Measurements from ENCODE around the gene MAN1C1. TPM values are rescaled to one million over a fixed set of nuclear protein-coding genes. Genes with fewer than 3 reads are reported as not detected.

The MAN1C1 gene
- total and polyA plus RNA-seq, 9 of the 15 experiments (the other 6 are each of a cell fraction or from before 2014, with no cell fraction given), result 0.04 to 0.44 (median 0.10) TPM; not detected in 3

- Histone ChIP-seq H3K36me3 (ENCODE audit: control insufficient read depth, insufficient read depth, low read length) (no peaks in the 10 kb centered on the region), H3K4me2 (ENCODE audit: insufficient read depth, low read length) (no peak overlapping the region), H3K27me3 (ENCODE audit: control insufficient read depth in 2 of 2, insufficient read depth in 2 of 2, low read length in 2 of 2) (peaks cover 57 to 65% of the 10 kb centered on the region in 2 experiments), H3K9me1 (ENCODE audit: control insufficient read depth, insufficient read depth, low read length) (no peaks in the 10 kb centered on the region), H3K4me1 (replicated peaks in 1 of 2; ENCODE audit: control insufficient read depth in 2 of 2, insufficient read depth in 2 of 2, low read length in 2 of 2) (peaks cover 0 to 9% of the 10 kb centered on the region in 2 experiments; a peak in 4 of 5 replicates), H4K20me1 (replicated peaks; ENCODE audit: control insufficient read depth, insufficient read depth, low read length) (0 out of 2 replicates have a peak, but pooled peaks cover 8% of the 10 kb centered on the region), H3K9me3 (replicated peaks; ENCODE audit: control insufficient read depth, insufficient read depth, low read depth, low read length) (no peaks in the 10 kb centered on the region), H3K79me2 (ENCODE audit: control insufficient read depth, insufficient read depth, low read length) (no peaks in the 10 kb centered on the region), H3K4me3 (no peak overlapping the region), H3K9ac (ENCODE audit: insufficient read depth in 1 of 2, low read depth in 2 of 2, low read length in 2 of 2) (no peak overlapping the region), H3K27ac (ENCODE audit: extremely low read depth, low read depth, low read length) (no peak overlapping the region), H2AFZ (ENCODE audit: low read depth, low read length) (no peak overlapping the region)
- no TSS peak for BruUV-seq (replicated peaks)
- ATAC-seq (no peak), FAIRE-seq (no peak), DNase-seq (ENCODE audit: extremely low read depth in 1 of 4, low spot score in 3 of 4) (no peak)
- in situ Hi-C loops (cut with MboI) (no loop called here), intact Hi-C loops (cut with micrococcal nuclease) (no loop called here)
- WGBS (ENCODE audit: insufficient coverage, low coverage, missing lambda C conversion rate), result 3% methylated on average over 4 of the region's 4 CpGs
- CTCF ChIA-PET (ENCODE audit: low intra/inter-chr PET ratio), result no interaction called here
- POLR2A ChIA-PET, result no interaction called here
- no peak for TF ChIP-seq MAZ (CRISPR knock-in tag; conservative IDR thresholded peaks at IDR 0.05 in 1 of 2, IDR thresholded peaks at IDR 0.05 in 1 of 2)
- no peak for TF ChIP-seq HDAC1 (IDR thresholded peaks at IDR 0.05)
- TF ChIP-seq, protein P1, sequence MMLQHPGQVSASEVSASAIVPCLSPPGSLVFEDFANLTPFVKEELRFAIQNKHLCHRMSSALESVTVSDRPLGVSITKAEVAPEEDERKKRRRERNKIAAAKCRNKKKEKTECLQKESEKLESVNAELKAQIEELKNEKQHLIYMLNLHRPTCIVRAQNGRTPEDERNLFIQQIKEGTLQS (IDR thresholded peaks at IDR 0.05), result peak; percentile 78
- TF ChIP-seq, protein P1 (CRISPR knock-in tag; conservative IDR thresholded peaks at IDR 0.05), result no peak
- TF ChIP-seq ZNF444 (CRISPR knock-in tag; IDR thresholded peaks at IDR 0.05), result no peak
- peak; percentile 98 for TF ChIP-seq MAFF (IDR thresholded peaks at IDR 0.05; ENCODE audit: low read length)
- TF ChIP-seq MAFG (tag; conservative IDR thresholded peaks at IDR 0.05), result peak; percentile 96
- peak; percentile 98 for TF ChIP-seq ZNF316 (IDR thresholded peaks at IDR 0.05)
- TF ChIP-seq BACH1 (tag; IDR thresholded peaks at IDR 0.05), result peak; percentile 49; the same call in 1 of the 2 replicates
- TF ChIP-seq BCL6 (CRISPR knock-in tag; IDR thresholded peaks at IDR 0.05), result no peak
- no peak for TF ChIP-seq ZNF121 (CRISPR knock-in tag; conservative IDR thresholded peaks at IDR 0.05)
- no peak for TF ChIP-seq ZNF507 (tag; conservative IDR thresholded peaks at IDR 0.05)
- 0 out of 2 replicates have a peak, but pooled peaks have one; percentile 13 for TF ChIP-seq BCOR (IDR thresholded peaks at IDR 0.05)
- TF ChIP-seq, protein P2, sequence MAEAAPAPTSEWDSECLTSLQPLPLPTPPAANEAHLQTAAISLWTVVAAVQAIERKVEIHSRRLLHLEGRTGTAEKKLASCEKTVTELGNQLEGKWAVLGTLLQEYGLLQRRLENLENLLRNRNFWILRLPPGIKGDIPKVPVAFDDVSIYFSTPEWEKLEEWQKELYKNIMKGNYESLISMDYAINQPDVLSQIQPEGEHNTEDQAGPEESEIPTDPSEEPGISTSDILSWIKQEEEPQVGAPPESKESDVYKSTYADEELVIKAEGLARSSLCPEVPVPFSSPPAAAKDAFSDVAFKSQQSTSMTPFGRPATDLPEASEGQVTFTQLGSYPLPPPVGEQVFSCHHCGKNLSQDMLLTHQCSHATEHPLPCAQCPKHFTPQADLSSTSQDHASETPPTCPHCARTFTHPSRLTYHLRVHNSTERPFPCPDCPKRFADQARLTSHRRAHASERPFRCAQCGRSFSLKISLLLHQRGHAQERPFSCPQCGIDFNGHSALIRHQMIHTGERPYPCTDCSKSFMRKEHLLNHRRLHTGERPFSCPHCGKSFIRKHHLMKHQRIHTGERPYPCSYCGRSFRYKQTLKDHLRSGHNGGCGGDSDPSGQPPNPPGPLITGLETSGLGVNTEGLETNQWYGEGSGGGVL (CRISPR knock-in tag; IDR thresholded peaks at IDR 0.05), result no peak
- no peak for TF ChIP-seq ZBTB17 (CRISPR knock-in tag; IDR thresholded peaks at IDR 0.05)
These were observed 106.8 kb downstream of the MAN1C1 start for GRCh38 chr1:25723250-25723880.
